HG03060 (cell line): ENCODE measurements around the gene SLC10A4.
"Not testable (repeated sequence)": the region's sequence is repeated elsewhere in the genome, so short reads cannot be mapped to it uniquely, and the experiment has no call there.

ENCODE experiments used
- ATAC-seq: cut with Tn5 transposase; IDR thresholded peaks from one replicate; pipeline ENCODE4 v1.9.1; 2021; ENCODE audit warnings: low read depth, moderate number of reproducible peaks; ENCODE audit not compliant: unreplicated experiment

The SLC10A4 gene, protein sequence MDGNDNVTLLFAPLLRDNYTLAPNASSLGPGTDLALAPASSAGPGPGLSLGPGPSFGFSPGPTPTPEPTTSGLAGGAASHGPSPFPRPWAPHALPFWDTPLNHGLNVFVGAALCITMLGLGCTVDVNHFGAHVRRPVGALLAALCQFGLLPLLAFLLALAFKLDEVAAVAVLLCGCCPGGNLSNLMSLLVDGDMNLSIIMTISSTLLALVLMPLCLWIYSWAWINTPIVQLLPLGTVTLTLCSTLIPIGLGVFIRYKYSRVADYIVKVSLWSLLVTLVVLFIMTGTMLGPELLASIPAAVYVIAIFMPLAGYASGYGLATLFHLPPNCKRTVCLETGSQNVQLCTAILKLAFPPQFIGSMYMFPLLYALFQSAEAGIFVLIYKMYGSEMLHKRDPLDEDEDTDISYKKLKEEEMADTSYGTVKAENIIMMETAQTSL

DNA sequence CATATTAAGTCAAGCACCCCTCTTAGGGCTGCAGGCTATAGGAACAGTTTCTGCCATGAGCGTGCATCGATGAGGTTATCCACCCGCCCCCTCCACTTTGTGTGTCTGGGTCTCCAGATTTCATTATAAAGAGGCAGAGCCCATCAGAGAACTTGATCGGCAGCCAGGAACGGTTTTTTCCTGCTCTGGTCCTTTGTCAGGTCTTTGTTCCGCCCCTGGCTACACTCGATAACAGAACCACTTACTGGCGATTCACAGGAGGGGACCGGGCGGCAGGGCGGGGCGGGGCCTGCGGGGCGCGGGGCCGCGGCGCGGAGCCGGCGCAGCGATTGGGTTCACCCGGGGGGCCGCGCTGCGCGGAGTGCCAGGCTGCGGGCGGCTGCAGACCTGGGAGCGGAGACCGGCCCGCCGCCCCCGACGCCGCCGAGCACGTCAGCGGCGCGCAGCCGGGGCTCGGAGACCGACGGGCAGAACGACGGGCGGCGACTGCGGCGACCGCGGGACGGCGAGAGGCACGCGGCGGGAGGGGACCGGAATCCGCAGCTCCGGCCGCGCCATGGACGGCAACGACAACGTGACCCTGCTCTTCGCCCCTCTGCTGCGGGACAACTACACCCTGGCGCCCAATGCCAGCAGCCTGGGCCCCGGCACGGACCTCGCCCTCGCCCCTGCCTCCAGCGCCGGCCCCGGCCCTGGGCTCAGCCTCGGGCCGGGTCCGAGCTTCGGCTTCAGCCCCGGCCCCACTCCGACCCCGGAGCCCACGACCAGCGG lies at the start of gene SLC10A4:
Gene SLC10A4, plus strand, starts transcription at position 338 of the 771 bp plus-strand sequence. Its CDS starts 219 bp downstream, at position 557.
- no peak for ATAC-seq

DNA sequence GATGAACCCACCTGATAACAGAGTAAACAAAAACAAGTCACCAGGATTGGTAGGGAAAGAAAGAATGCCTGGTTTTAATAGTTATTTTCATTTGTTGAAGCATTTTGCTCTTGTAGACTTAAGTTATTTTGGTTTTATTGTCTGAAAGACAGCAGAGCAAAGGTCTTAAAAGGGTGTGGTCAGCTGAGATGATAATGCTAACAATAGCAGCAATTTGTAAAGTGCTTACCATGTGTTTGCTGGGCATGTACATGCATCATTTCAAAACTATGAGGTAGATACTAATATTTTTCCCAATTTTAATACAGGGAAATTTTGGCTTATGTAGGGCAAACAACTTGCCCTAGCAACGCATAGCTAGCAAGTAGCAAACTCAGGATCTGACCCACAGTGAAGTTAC lies 46.8 kb upstream of the SLC10A4 start:
- ATAC-seq: no peak

DNA sequence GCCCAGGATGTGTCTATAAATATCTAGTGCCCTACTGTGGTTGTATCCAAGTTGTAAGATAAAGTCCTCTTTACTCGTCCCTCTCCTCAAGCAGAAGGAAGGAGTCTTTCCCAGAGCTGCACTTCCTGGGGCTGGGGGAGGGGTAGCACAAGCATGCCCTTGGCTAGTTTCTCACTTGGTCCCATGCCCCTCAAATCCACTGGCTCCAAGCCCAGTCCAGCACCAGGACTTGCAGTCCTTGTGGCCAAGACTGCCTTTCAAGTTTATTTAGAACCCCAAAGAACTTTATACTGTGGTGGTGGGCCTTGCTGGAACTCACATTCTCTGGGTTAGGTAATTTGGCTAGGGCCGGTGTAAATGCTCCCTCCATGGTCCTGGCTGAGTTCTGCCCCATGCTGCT lies 43.2 kb upstream of the SLC10A4 start:
- no peak for ATAC-seq

DNA sequence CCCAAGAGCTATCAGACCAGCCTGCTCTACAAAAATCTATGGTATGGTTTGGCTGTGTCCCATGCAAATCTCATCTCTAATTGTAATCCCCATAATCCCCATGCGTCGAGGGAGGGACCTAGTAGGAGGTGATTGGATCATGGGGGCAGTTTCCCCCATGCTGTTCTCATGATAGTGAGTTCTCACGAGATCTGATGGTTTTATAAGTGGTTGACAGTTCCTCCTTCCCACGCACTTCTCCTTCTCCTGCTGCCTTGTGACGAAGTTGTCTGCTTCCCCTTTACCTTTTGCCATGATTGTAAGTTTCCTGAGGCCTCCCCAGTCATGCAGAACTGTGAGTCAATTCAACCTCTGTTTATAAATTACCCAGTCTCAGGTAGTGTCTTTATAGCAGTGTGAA lies 42.2 kb upstream of the SLC10A4 start:
- not testable (repeated sequence) for ATAC-seq

DNA sequence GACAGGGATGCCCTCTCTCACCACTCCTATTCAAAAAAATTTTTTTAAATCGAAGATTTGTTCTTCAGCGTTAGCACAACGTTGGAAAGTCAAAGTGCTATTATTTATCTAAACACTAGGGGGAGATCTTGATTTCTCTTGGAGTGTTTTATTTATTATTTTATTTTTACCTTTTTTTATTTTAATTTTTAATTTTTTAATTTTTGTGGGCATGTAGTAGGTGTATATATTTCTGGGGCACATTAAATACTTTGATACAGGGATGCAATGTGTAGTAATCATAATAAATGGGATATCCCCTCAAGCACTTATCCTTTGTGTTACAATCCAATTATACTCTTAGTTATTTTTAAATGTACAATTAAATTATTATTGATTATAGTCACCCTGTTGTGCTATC lies 37.4 kb upstream of the SLC10A4 start:
- ATAC-seq: no peak

DNA sequence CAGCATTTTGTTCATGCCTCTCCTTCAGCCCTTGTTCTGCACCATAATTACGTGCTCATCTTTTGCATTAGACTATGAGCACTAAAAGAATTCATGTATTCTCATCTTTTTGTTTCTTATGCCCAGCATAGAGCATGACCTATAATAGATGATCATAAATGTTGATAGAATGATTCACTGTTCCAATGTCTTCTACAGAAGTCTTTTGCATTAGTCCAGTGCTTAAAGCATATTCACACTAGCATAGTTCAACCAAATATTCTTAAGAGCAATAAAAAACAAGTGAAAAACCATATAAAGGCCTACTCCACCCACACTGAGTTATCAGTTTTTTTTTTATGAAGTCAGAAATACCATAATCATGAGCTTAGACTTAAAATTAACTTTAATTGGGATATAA lies 36.5 kb upstream of the SLC10A4 start:
- no peak for ATAC-seq

DNA sequence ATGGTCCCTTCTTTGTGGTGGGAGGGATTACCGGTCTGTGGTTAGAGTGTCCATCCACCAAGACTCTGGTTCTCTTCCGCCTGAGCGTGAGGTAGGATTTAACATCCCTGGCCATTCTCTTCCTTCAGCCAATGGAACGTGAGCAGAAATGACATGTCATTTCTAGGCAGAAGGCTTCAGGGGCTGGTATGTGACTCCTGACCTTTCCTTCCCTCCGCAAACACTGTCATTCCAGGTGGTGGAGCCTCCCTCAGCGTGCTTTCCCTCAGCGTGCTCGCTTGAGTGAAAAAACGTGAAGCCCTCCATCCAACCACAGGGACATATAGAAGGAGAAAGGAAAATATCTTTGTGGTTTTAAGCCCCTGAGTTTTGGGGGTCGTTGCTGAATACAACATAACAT lies 34.0 kb upstream of the SLC10A4 start:
- no peak for ATAC-seq

DNA sequence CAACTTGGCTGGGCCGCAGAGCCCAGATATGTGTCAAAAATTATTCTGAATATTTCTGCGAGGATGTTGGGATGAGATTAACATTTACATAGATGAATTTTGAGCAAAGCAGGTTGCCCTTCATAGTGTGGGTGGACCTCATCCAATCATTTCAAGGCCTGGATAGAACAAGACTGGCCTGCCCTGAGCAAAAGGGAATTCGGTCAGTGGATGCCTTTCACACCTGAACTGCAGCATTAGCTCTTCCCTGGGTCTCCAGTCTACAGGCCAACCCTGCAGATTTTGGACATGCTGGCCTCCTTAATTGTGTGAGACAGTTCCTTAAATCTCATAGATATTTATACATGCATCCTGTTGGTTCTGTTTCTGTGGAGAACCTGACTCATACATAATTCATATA lies 32.4 kb upstream of the SLC10A4 start:
- no peak for ATAC-seq

DNA sequence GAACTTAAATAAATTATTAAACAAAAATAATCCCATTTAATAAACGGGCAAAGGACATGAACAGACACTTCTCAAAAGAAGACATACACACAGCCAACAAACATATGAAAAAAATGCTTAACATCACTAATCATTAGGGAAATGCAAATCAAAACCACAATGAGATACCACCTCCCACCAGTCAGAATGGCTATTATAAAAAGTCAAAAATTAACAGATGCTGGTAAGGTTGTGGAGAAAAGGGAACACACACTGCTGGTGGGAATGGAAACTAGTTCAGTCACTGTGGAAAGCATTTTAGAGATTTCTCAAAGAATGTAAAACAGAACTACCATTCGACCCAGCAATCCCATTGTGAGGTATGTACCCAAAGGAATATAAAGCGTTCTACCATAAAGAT lies 31.5 kb upstream of the SLC10A4 start:
- not testable (repeated sequence) for ATAC-seq

DNA sequence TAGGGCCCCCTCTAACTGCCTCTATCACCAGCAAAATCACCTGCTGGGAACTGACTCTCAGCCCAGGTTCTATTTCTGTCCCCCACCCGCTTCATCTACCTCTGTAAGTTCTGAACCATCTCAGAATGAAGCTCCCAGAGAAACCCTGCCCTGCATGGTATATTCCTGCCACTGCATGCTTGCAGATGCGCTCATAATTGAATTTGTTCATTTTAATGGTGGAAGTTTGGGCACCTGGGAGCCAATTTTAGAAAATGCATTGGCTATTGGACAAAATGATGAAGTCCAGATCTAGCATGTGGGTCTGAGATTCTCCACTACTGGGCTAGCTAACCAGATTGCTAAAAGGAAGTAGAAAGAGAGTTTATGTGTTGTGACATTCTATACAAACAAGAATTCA lies 28.6 kb upstream of the SLC10A4 start:
- ATAC-seq: no peak

DNA sequence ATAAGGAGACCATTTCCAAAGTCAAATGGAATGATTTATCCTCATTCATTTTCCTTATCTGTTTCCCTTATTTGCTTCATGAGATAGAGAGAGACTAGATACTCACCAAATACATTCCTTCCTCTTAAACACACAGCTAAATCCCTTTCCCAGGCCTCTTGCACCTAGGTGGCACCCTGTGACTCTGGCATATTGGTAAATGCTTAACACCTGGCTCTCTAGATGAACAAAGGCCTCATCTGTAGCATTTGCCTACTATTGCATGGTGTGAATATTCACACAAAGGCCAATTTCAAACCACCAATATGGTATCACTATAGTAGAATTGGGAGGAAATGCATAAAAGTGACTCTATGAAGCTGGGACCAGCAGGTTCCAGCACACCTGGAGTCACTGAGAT lies 22.1 kb upstream of the SLC10A4 start:
- no peak for ATAC-seq

DNA sequence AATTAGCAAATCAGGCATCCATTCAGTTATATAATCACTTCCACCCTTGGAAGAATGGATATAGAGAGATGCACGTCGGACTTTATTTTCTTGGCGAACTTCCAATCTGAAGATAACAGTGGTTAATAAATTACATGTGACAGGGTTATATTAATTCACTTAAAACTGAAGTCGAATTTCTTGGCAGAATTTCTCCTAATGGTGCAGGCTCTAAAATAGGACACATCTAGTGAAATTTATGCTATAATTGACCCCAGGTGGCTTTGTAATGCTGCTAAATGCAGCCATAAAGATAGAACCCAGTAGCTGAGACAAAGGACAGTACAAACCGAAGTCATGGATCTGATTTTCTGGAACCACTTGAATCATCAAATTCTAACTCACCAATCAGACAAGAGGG lies 20.8 kb upstream of the SLC10A4 start:
- ATAC-seq: no peak

DNA sequence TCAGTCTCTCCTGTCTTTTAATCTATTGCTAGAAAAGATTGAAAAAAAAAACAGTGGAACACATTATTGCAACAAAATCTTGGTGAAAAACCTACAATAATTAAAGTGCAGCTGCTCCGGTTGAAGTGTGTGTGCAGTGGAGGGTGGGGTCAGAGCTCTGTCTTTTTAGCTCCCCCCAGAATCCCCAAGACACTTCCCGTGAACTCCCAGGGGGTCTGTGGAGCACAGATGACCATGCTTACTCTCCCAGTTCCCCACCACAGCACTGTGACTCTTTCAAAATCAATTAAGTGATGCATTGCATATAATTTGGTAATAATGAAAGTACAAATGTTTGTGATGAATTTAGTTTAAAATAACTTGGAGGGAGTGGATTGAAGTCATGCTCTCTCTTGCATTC lies 15.7 kb upstream of the SLC10A4 start:
- no peak for ATAC-seq

DNA sequence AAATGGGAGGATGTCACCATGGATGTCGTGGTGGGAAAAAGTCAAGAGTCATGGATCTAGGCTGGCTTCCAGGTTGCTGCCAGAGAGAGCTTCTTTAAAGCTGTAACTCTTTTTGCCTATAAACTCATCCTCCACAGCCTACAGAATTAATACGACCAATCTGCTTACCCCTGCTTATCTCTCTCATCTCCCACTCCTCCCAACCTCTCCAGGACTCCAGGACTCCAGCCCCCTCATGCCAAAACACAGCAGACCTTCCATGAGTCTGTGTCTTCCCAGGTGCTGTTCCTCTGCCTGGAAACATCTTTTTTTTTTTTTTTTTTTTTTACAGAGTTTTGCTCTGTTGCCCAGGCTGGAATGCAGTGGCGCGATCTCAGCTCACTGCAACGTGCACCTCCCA lies 15.3 kb upstream of the SLC10A4 start:
- no peak for ATAC-seq

DNA sequence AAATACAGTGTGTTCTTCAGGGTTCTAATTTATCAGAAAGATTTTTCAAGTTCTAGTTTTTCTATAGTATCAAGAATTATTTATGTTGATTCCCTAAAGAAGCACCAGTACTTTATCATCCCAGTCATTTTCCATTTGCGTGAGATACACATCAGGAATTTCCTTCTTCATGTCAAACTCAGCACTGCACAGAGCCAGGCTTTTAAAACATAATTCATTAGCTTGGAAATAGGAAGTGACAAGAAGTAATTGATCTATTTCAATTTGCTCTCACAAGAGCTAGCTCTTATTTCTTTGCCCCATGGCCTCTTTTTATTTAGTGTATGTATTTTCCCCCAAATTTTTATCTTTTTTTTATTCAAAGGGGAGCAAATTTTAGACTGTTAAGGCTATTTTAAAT lies 13.0 kb upstream of the SLC10A4 start:
- ATAC-seq: no peak

DNA sequence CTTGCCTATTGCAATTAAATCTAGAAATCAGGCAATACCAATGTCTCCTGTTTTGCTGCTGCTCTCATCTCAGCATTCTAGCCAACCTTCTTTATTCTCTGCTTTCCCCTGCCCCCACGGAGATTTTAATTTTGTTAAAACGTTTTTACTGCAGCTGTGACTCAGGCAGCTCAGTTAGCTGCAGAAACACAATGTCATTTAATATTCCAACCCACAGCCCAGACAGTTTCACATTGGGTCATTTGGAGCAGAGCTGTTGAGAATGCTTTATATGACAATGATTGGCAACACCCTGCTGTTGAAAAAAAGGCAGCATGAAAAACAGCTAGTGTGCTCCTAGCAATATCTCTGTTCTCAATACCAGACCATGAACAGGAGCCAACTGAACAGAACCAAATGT lies 12.6 kb upstream of the SLC10A4 start:
- ATAC-seq: no peak

DNA sequence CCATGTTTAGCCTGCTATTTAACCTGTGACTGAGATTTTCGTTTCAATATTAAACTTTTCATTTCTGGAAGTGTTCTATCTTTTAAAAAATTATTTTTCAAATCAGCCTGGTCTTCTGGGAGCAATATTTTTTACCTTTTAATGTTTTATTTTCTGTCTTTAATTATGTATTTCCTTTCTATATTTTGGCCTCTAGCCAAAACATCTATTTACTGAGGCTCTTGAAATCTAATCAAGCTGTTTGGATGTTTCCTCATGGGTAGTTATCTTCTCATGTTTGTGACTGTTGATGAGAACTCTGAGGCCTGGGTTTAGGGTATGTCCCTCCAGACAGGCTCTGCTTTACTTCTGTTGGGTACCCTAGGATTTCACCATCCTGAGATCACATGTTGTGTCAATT lies 10.3 kb upstream of the SLC10A4 start:
- no peak for ATAC-seq

DNA sequence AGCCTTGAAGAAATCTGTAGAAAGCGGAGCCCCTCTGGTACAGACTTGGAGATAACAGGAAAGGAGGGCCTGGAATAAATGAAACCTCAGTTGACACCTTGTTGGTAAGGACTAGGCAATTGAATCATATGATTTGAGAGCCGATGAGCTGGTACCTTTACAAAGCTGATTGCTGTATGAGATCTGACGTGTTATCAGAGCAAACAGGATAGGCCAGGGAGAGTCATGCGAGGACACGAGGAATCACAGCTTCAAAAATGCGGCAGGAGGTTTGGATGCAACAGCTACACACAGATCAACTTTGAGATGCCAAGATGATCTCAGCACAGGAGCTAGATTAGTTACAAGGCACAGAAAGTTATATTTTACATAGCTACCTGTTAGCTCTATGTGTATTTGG lies 7.4 kb upstream of the SLC10A4 start:
- ATAC-seq: no peak

DNA sequence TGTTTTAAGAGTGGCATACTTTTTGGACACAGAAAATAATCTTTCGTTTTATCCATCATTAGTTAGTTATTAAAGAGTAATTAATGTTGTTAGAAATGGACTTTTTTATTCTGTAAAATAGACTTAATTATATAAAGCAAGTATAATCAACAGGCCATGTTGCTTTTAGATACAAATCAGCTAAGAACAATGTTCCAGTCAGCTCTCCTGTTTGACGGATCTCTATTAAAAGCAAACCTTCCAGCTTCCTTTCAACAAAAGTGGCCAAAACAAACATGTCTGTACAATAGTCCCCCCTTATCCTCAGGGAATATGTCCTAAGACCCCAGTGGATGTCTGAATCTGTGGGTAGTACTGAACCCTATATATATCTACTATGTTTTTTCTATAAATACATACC lies 4.9 kb upstream of the SLC10A4 start:
- no peak for ATAC-seq

DNA sequence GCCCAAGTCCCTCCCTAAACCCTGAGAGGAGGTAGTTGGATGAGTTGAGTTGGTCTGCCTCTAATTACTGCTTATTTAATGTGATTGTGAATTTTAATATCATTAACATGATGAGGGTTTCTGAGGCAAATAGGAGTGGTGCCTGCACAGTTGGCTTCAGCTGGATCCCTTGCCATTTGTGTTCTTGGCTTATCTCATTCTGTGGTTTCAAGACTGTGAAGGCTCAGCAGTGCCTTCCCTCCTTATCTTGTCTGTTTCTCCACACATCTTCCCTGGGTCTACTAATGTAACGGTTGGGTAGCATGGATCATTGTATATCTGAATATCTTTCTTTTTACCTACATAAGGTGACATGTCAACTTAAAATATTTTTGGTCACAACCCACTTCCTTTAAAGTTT lies 1.6 kb upstream of the SLC10A4 start:
- no peak for ATAC-seq

DNA sequence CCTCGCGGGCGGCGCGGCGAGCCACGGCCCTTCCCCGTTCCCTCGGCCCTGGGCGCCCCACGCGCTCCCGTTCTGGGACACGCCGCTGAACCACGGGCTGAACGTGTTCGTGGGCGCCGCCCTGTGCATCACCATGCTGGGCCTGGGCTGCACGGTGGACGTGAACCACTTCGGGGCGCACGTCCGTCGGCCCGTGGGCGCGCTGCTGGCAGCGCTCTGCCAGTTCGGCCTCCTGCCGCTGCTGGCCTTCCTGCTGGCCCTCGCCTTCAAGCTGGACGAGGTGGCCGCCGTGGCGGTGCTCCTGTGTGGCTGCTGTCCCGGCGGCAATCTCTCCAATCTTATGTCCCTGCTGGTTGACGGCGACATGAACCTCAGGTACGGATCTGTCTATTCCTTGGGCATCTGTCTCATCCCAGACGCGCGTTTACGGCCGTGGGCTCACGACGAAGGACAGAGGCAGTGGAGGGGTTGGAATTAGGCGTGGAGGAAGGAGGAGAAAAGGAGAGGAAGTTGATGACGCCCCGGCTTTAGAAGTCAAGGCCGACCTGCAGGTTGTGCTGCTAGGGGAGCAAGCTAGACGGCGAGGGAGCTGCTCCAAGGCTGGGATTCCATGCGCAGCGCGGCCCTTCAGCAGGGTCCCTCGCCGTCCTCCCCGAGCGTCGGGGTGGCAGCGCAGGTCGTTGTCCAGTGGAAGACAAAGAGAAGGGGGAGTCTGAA lies 792 bp downstream of the SLC10A4 start:
- ATAC-seq: no peak
